Forelimb muscle (tissue), 1 donor: ENCODE data around the gene HABP2. TPM values are rescaled to one million over a fixed set of nuclear protein-coding genes. Genes with fewer than 3 reads are reported as not detected.

ENCODE experiments used
- DNase-seq: peaks from one replicate; pipeline ENCODE4 v3.0.0-alpha.2; 2013; ENCODE audit warnings: low read depth
- polyA plus RNA-seq: library from polyadenylated mRNA; unstranded; fragments of 120-200 nt; gene quantifications from one replicate; pipeline ENCODE4 v1.2.1, GENCODE V29; 2013; ENCODE audit not compliant: insufficient read length

HABP2 gene
- polyA plus RNA-seq, 1 donor, result 0.19 TPM

DNA sequence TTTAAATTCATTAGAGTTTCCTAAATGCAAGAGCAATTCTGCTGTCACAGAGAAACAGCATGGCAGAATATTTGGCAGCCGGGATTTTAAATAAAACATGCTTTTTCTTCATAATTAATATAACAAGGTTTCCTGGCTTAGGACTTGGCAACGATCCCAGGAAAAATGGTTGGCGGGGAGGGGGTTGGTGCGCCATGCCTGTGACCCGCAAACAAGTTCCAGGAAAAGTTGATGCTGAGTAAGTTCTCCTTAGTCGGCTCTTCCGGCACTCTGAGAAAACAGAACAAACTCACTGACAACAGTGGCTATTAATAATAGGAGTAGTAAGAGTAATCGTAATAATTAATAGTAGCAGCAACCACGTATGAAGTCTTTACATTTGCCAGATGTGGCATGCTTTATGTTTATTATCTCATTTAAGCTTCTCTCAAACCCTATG lies 4.6 kb downstream of the HABP2 start:
- DNase-seq, result no peak

DNA sequence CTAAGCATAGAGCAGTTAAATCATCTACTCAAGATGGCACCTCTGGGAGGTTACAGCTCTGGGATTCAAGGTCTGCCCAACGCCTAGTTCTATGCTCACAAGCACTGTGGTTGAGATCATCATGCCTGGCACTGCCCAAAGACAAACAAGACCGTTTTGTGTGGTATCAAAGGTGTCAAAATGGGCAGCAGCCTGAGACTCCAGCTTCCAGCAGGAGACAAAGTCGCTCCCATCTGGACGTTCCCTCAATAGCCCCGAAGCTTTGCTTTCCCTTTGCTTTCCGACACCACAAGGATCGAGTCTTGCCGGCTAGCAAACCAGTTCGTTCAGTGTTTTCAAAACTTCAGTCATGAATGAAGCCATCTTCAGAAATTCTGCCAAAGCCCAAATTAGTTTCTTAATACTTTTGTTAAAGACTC lies 5.1 kb downstream of the HABP2 start:
- no peak for DNase-seq

DNA sequence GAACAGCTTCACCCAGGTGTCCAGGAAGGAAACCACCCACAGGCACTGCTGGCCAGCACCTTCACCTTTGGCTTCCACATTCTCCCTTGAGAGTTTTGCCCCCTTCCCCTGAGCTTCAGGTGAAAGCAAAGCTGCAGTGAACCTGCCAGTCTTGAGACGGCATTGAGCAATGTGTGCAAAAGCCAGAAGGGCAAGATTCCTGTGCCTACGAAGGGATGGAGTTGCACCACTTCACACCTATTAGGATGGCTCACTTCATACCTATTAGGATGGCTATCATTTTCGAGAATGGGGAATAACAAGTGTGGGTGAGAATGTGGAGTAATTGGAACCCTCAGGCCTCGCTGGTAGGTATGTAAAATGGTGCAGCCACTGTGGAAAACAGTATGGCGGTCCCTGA lies 7.2 kb downstream of the HABP2 start:
- DNase-seq, result no peak

DNA sequence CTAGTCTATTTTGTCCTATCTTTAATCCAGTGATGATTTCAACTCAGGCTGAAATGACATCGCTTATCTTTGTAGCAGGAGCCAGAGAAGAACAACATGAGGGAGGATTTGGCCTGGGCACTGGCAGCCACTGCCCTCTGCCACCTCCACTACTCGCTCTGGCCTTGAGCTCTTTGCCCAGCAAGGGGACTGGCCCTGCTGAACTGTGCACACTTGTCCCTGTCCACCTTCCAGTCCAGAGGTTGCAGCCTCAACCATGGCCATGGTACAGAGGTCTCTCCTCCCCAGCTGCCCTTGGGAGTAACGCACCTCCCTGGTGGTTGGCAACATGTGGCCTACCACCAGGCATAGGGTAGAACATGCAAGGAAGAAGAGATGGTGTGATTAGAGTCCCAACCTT lies 8.4 kb downstream of the HABP2 start:
- no peak for DNase-seq

DNA sequence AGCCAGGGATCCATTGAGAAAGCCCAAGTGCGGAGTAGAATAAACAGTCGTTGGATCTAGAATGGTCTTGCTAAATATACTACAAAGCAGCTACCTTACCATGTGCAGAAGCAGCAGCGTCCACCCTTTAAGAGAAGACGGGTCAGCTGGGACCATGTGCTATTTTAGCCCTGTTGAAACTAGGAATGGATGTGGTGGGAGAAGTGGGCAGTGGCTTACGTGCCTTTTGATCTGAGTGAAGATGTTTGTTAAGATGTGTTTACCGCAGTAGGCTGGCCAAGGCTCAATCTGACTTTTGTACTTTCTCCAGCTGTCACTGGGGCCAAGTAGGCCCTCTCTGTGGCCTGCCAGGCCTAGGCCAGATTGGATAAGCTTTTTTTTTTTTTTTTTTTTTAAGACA lies 9.2 kb downstream of the HABP2 start:
- no peak for DNase-seq

DNA sequence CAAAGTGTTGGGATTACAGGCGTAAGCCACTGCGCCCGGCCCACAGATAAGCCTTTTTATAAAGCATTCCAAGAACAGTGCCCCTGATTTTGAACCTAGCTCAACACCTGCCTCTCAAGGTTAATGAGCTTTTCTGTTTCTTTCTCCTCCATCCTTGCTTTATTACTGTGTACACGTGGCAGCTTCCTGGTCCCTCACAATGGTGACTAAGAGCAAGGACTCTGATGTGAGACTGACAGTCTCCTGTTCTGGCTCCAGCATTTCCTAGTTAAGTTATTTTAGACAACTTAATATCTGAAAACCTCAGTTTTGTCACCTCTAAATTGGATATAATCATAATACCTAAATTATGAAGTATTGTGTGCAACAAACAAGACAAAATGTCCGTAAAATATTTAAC lies 9.9 kb downstream of the HABP2 start:
- DNase-seq, result no peak

DNA sequence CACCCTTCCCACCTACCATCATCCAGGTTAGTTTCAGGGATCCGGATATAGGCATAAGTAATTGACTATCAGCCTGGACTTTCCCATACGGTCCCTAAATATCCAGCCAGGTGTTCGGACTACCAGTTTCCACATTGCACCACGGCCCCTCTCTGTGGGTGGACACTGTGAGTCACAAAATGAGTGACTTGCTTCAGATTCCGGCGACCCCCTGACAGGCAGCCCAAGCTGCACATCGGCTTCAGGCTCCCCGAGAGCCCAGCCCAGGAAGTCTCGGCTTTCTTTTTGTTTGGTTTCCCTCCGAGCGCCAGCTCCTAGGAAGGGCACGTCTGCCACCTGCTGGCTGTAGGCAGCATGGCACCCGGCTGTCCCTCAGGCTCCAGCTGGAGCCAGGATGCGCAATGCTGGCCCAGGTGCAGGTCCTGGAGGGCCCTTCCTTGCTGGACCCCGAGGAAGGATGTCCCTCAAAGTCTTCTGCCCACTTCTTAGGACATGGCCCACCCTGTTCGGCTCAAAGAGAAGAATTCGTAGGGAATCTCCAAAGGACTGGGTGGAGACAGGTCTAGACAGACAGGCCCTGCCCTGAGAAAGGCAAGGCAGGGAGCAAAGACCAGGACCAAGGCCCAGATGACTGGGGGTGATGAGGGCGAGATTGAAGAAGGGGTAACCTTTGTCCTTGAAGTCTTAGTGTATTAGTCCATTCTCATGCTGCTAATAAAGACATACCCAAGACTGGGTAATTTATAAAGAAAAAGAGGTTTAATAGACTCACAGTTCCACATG lies 10.6 kb downstream of the HABP2 start:
- peak; percentile 49 for DNase-seq

DNA sequence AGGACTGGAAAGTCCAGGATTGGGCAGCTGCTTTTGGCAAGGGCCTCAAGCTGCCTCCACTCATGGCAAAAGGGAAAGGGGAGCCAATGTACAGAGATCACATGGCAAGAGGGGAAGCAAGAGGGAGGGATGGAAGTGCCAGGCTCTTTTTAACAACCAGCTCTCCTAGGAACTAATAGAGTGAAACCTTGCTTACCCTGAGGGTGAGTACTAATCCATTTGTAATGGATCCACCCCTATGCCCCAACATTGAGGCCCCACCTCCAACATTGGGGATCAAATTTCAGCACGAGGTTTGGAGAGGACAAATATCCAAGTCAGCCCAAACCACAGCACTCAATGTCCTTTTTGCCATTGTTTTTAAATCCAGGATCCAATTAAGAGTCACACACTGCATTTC lies 12.5 kb downstream of the HABP2 start:
- DNase-seq, result no peak

DNA sequence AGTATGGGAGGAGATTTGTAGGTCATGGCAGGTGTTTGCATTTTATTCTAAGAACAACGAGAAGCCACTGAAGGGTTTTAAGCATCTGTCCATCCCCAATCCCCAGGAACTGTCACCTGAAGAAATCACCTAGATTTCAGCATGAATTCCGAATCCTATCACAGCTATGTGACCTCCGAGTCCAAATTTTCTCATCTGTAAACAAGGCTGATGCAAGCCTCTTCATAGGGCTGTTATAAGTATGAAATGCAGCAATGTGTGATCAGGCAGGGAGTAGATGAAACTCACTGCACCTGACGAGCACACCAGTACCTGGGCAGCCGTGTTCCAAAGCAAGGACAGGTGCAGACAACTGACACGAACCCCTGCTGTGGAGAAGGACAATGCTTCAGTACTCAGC lies 14.0 kb downstream of the HABP2 start:
- DNase-seq, result no peak

DNA sequence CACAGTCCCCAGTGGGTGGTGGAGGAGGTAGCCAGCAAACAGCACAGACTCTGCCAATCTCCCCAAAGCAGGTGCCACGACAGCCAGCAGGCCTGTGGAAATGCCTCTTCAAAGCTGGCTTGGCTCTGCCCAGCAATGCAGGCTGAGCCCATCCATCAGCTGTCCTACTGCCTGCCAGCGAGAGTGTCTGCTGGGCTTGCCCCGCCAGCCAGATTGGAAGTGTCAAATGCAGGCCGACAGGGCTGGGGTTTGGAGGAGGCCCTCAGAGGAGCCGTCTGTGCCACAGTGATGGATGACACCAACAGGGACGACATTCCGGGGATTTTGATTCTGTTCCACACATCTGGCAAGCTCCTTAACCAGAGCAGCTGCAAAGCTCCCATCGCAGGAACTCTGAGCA lies 16.7 kb downstream of the HABP2 start:
- no peak for DNase-seq

DNA sequence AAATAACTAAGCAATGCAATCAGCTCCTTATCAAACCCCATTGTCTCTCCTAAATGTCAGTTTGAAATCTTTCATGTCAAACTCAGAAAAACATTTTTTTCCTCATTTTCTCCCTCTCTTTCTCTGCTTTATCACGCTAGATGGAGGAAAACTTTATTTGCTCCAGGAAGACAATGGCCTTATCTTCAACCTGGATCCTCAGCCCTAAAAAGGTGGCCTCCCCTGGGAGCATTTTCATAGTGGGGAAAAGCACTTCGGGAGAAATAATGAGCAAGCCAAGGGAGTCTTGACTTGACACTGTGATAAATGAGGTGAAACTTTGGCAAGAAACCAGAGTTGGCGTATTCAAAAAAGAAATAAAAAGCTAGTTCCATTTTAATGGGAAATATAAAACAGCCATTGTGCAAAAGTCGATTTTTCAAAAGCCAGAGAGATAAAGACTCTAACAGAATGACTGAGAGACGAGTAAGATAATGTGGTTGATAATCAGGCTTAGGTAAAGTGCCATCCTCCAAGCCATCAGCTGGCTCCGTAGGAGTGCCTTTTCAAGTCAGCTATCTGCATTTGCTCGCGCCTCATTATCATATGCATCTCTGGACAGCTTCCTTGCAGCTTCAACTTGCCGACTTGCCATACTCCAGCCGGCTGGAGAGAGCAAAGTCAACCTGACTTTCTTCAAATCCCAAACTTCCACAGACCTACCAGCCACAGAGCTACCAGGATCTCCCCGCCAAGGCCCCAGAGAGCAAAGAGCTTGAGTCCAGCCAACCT lies 19.9 kb downstream of the HABP2 start:
- DNase-seq, result no peak

DNA sequence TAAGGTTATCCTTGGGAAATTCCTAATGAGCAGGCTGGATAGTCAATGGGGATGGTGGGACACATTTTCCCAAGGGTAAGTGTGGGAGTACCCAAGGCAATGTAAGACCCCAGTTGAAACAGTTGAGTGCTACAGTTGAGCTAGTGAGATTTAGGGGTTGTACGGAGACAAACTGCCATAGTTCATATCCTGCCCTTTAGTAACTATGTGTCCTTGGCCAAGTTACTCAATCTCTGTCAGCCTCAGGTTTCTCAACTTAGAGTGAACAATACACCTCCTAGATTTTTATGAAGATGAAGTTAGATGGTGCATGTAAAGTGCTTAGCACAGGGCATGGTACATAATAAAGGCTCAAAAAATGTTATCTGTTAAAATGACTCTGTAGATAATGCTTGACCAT lies 20.5 kb downstream of the HABP2 start:
- DNase-seq, result no peak

DNA sequence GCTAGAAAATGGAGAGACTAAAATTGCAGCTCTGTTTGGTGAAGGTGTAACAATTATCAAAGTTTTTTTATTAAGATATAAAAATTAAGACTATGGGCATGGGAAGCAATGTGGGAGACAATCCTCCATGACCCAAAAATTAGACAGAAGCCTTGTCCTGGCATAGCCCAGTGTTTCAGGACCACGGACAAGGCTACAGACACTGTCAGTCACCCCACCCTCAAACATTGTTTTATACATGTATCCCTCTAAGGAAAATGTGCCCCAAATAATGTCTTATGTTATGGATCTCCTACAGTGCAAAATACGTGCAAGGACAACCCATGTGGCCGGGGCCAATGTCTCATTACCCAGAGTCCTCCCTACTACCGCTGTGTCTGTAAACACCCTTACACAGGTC lies 24.0 kb downstream of the HABP2 start:
- no peak for DNase-seq

DNA sequence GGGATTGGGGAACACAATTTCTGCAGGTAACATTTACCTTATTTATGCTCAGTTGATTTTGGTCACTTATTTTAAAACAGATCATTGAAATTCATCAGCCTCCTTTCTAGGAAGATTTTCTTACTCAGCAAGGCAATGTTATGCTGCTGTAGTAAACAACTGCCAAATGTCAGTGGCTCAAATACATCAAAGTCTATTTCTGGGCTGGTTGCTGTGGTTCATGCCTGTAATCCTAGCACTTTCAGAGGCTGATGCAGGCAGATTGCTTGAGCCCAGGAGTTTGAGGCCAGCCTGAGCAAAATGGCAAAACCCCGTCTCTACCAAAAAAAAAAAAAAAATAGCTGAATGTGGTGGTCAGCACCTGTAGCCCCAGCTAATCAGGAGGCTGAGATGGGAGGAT lies 25.9 kb downstream of the HABP2 start:
- no peak for DNase-seq

DNA sequence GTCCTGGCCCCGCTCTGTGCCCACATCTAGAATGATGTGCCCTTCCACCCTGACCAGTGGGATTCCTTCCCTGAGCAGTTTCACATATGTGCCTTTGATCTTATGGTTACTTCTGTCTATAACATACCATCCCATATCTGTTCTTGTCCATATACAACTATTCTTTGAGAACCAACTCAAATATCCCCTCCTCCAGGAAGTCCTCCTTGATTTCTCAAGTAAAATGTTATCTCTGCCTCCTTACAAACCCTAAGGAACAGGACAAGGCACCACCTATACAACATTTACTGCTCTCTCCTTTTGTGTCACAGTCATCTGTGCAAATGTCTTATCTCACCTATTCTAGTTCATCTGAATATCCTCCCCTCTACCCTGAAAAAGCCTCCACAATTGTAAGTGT lies 28.2 kb downstream of the HABP2 start:
- DNase-seq, result no peak

DNA sequence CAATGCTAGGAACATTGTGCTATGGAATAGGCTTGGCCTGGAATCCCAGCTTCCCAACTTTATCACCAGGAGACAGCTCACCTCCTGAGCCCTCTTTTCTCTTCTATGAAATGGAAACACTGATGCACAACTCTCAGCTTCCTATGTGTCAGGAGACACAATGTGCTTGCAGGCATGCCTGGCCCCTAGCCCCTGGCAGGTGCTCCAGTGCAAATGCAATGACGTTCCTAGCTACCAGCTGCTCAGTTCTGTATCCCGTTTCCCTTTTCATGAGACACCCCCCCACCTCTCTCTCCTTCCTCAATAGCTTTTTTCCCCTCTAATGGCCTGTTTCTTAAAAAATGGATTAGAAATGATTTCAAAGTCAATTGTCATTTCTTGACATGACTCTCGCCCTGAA lies 30.7 kb downstream of the HABP2 start:
- no peak for DNase-seq

DNA sequence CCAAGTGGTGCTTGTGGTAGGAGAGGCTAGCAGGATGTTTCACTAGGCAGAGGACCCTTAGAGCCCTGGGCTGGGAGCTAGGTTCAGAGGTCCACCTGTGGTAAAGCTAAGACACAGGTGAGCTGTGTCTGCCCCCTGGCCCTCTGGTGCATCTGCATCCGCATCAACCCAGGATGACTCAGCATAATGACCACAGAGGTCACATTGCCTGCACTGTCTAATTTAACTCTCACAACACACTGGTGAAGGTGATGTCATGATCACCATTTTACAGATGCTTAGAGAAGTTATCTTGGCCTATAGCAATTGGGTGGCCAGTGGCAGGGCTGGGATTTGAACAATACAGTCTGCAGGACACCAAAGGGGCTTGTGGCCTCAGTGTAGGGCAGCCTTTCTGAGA lies 33.1 kb downstream of the HABP2 start:
- no peak for DNase-seq

DNA sequence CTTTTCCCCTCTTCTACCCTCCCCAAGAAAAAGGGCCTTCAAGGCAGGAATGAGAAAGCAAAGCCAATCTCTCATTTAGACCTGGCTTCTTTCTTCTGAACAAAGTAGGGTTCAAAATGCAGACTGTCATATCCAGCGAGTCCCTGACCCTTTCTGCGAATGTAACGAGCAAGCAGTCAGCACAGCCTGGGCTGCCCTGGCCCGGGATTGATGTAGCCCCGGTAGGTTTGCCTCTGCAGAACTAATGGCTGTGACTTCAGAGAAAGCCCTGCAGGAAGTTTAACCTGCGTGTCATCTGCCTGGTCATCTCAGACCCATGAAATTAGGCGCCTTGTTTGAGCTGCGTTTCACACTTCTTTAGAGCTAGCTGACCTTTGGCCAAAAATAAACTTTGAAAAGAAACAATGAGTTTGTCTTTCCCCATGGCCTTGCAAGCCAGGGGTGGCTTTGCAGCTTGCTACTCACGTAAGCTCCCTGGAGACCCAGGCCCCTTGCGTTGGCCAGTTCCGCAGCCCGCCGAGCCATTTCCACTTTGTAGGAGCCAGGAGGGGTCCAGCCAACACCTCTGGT lies 36.4 kb downstream of the HABP2 start:
- no peak for DNase-seq

DNA sequence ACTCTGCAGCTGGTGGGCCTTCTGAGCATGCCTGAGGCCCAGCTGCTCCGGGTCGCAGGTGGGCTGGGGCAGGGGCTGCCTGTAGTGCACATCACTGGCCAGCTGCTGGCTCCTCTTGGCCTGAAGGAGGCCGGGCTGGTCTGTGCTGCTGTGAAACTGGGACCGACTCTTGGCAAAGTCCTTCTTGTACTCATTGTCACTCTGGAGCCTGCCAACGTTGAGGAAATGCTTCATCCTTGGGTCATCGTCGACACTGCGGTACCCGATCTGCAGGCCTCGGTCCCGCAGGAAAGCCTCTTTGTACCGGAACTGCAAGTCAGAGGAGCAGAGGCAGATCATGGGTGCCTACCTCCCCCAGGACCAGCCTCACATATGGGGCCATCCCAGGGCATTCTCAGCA lies 37.7 kb downstream of the HABP2 start:
- DNase-seq, result no peak

DNA sequence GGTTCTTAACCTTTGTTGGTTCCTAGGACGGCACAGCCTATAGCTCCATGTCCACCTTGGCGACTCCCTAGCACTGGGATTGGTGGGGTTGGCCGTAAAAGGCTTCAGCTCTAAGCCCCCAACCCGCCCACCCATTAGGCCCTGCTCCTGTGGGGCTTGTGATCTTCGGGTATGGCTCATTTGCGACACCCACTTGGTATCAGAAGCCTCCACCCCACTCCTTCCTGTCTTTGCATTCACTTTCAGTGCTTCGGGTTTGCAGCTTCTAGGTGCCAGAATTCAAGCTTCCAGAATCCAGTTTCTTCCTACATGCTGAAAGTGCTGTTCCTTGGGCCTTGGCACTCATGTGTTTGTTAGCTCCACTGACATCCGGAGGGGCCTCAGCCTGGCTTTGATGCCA lies 39.5 kb downstream of the HABP2 start:
- no peak for DNase-seq

DNA sequence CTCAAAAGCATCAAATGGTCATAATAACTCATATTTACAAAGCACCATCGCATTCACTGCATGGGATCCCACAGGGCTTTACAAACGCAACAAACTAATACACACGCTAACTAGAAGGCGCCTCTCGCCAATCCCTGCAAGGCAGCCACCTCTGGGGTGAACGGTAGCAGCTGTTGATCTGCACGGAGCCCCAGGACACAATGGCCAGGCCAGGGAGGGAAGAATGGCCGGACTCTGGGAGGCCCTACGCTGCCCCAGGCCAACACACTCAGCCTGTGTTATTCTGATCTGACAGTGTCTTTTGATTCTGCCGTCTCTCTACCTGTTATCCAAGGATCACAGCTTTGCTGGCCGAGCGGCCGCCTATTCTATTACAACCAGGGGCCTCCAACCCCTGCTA lies 41.8 kb downstream of the HABP2 start:
- no peak for DNase-seq

DNA sequence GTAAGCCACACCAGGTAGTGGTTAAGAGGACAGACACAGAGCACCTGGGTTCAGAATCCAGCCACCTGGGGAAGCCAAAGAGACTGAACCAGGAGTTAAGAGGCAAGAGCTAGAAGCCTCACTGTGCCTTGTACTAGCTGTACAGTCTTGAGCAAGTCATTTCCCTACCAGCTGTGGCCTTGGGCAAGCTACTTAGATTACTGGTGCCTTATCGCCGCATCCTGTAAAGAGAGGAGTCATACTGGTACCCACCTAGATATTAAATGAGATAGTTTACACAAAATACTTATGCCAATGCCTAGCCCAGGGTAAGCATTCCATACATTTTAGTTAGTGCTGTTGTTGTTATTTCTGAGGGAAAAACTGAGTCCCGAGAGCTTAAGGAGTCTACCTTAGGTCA lies 47.7 kb downstream of the HABP2 start:
- no peak for DNase-seq
